Left lobe of liver (tissue), 2 donors: ENCODE results near the gene YPEL5. TPM values are rescaled to one million over a fixed set of nuclear protein-coding genes. Genes with fewer than 3 reads are reported as not detected.
"Not testable (repeated sequence)": the region's sequence is repeated elsewhere in the genome, so short reads cannot be mapped to it uniquely, and the experiment has no call there.

ENCODE experiments used
- ATAC-seq: fragments of 200-7000 bp; cut with Tn5 transposase; one replicate; pipeline ENCODE4 v1.9.1; 2020; ENCODE audit warnings: mild to moderate bottlenecking, moderate library complexity
- DNase-seq: peaks from one replicate; pipeline ENCODE4 v3.0.0-alpha.2; 2020; ENCODE audit warnings: low spot score
- total RNA-seq: library from RNA; stranded (reverse); gene quantifications from one replicate; pipeline ENCODE4 v1.2.1, GENCODE V29; 2021
- donor health status: DM: no; HTN: no; CAD: no; lungs with moderate emphysema.
- donor health status: DM: no; HTN: yes; CAD: no.

The YPEL5 gene
- total RNA-seq, 1 donor from 2014 or later: 33.5 TPM

DNA sequence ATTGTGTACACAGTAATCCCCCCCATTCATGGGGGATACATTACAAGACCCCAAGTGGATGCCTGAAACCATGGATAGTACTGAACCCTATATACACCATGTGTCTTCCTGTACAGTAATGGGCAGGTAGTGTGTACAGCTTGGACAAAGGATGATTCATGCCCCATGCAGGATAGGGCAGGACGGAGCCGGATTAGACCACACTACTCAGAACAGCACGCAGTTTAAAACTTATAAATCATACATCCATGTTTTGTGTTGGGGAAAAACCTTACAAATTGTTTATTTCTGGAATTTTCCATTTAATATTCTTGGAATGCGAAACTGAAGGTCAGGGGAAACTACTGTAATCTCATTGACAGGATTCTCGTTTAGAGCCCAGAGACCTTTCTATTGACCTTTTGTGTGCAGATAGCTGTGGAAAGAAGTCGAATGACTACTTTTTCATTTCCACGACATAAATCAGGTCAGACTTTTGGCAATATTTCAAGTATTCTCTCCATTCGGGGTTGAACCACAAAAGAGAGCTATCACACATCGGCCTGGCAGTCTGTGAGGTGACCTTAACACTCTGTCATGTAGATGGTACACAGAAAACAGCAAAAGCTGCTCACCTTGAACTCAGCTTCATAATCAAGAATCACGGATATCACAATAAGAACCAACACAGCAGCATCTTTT lies 9.9 kb upstream of the YPEL5 start:
- no peak for ATAC-seq
- DNase-seq: no peak

DNA sequence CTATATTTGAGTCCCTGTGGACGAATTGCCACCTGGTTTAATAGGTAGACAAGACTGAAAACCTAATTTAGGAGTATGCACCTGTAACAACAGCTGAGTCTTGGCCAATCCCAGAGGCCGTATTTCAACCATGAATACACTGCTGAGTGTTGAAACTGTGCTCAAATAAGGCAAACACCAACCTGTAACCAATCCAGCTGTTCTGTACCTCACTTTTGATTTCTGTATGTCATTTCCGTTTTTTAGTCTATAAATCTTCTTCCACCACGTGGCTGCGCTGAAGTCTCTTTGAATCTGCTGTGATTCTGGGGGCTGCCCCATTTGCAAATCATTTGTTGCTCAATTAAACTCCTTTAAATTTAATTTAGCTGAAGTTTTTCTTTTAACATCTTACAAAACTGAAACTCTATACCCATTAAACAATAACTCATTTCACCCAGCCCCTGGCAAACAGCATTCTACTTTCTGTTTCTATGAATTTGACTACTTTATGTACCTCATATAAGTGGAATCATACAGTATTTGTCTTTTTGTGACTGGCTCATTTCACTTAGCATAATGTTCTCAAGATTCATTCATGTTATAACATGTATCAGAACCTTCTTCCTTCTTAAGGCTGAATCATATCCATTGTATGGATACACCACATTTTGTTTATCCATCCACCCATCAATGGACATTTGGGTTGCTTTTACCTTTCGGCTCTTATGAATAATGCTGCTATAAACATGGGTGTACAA lies 7.5 kb upstream of the YPEL5 start:
- DNase-seq (no peak), ATAC-seq (no peak)

DNA sequence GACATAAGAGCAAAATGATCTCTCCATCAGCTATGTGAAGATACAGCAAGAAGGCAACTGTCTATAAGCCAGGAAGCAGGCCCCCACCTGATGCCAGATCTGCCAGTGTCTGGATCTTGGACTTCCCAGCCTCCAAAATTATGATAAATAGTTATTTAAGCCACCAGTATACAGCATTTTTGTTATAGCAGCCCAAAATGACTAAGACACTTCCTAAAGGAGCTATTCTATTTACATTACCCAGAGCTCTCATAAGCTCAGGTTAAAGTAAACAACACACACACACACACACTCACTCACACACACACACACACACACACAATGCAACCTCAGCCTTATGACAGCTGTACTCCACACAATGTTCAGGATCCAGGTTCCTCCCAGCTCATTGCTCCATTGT lies 5.7 kb upstream of the YPEL5 start:
- DNase-seq (no peak), ATAC-seq (no peak)

DNA sequence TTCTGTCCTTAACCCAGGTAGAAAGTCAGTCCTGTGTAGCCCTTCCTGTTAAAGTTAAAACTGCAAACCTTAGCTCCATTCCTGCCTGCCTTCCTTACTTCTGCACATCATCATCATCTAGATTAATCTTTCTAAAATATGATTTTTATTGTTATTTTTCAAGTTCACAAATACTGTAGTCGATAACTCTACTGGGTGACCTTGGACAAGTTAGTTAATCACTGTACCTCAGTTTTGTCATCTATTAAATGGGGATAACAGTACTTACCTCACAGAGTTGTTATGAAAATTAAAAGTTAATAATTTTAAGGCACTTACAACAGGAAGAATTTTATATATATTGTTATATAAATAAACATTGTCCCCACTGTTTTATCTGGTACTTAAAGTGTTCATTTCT lies 2.5 kb upstream of the YPEL5 start:
- ATAC-seq (no peak), DNase-seq (no peak)

DNA sequence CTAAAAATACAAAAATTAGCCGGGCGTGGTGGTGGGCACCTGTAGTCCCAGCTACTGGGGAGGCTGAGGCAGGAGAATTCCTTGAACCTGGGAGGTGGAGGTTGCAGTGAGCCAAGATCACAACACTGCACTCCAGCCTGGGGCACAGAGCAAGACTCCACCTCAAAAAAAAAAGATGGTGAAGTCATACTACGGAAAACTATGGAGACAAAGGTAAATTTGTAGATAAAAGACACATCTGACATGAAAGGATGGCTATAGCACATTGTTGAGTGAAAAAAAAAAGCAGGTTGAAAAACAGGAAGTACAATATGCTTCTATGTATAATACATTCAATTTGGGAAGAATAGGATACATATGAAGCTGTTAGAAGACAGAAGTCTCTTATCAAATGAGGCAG lies 1.9 kb upstream of the YPEL5 start:
- not testable (repeated sequence) for ATAC-seq, DNase-seq

DNA sequence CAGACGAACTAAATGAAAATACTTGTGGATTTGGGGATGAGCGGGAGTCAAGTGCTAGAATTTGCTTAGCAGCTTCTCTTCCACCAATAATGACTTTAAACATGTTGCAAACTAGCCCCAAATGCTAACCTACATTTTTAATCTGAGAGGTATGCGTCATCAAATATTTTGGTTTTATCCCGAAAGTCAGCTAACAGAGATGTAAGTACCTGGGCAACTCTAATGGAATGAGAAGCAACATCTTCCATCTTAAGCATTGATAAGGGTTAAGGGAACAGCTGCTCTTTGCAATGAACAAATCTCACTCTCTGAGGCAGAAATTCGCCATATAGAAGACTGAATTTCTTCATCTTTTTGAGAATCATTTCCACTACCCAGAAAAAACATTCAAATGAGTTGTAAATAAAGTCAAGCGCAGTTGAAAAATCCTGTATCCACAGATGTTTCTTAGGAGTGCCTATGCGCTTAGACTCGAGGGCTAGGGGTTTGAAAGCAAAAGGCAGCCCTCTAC lies 926 bp upstream of the YPEL5 start:
- no peak for ATAC-seq
- no peak for DNase-seq

DNA sequence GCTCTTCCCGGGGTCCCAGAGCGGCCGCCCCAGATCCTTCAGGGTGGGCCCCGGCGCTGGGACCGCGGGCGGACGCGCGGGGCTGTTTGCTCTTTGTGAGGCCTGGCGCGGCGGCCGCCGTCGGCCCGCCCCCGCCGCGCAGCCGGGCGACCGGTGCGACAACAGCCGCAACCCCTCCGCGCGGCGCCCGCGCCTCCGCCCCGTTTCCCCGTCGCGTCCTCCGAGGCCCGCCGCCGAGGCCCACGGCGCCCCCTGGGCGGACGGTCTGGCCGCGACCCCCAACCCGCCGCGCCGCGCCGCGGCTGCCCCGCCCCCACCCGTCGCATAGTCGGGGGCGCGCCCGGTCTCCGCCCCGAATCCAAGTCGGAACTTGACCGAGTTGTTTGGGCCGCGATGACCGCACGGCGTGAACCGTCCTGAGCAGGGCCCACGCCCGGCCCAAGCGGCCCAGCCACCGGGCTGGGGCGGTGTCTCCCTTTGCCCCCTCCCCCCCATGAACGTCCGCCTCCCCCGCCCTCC lies 448 bp downstream of the YPEL5 start:
- ATAC-seq: peak; percentile 32
- no peak for DNase-seq

DNA sequence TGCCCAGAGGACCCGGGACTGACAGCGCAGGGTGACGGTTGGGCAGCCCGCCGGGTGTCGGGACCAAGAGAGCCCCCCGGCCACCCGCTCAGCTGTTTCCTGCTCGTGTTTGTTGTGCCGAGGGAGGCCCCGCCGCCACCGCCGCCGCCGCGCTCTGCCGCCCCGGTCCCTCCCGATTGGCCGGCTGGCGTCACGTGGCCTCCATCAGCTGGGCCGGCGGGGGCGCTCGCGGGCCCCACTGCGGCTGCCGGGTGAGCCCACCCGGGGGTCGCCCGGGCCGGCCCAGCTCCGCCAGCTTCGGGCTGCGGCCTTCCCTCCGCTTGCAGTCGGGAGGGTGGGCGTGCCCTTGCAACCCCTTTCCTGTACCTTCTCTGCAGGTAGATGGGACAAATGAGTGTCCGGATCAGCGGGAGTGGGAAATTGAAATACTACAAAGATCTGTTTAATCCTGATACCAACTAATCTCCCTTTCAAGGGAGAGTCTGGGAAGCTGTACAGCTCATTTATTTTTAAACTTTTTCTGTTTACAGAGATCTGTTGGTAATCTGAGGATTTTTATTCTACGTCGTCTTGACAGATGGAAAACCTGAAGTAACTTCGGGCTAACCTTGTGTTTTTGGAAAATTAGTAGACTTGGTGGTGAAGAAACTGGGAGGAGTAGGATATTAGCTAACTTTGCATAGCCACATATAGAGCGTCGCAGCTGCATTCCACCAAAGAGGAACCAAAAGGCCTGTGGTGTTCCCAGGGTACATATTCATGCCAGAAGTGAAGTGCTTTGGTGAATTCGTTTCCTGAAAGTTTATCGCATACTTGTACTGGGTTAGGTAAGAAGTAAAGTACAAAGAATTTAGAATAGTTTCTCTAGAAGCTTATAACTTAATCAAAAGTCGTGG lies 1.2 kb downstream of the YPEL5 start:
- peak; percentile 83 for DNase-seq
- ATAC-seq: peak; percentile 55

DNA sequence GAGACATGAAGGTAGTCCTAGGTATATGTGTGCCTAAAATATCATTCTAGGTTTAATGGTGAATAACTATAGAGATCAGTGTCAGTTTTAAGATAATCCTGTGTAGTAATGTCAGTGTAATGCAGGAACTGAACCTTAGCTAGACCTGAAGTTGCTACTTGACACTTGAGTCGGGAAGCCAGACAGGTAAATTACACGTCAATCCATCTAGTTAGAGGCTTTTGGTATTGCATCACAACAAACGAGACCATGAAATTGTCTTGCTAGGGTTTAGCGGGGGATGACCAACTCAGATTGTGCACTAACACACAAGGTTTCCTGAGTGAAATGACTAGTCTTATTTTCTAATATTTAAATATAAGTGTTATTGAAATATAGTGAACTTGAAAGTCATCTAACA lies 2.0 kb downstream of the YPEL5 start:
- ATAC-seq: no peak
- no peak for DNase-seq

DNA sequence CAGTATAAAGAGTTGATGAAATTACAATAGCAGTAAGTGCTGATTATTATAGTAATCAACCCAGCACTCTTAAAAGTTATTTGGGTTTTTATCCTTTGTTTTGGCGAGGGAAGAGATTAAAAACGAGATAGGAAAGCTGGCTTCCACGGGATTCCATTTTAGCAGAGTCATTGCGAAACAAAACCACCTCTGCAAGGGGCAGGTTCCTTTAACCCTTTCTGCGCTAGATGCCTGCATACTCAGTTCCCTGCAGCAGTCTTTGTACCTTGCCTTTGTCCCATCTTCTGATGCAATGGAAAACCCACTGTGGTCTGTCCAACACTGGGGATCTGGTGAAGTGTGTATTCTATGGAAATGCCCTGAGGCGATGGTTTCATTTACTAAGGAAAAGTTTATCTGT lies 2.7 kb downstream of the YPEL5 start:
- DNase-seq: no peak
- no peak for ATAC-seq

DNA sequence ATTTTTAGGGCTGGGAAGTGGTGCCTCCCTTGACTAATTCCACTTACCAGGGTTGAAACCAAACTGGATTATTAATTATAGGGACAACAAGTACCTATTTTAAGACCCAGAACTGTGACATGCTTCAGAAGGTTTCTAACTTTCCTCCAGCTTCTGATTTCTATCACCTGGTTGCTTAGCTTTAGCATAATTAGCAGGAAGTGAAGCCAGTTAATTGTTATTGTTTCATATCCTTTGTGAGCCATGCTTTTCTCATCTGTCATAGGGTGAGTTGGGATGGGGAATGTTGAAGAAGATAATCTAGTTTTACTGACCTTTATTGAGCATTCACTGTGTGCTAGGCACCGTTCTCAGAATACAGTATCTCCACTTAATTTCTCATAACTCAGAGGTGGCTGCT lies 3.2 kb downstream of the YPEL5 start:
- DNase-seq (no peak), ATAC-seq (no peak)

DNA sequence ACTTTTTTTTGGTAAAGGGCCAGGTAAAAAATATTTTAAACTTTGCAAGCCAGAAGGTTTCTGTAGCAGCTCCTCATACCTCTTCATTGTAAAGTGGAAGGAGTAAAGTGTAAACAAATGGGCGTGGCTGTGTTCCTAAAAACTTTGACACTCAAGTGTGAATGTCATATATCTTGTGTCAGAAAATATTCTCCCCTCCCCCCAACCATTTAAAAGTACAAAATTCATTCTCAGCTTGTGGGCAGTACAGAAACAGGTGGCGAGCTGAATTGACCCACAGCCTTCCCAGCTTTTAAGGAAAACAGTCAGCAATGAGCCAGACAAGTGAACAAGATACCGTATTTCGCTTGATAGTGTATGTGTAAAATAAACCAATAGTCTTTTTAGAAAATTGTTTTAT lies 4.0 kb downstream of the YPEL5 start:
- ATAC-seq (no peak), DNase-seq (no peak)

DNA sequence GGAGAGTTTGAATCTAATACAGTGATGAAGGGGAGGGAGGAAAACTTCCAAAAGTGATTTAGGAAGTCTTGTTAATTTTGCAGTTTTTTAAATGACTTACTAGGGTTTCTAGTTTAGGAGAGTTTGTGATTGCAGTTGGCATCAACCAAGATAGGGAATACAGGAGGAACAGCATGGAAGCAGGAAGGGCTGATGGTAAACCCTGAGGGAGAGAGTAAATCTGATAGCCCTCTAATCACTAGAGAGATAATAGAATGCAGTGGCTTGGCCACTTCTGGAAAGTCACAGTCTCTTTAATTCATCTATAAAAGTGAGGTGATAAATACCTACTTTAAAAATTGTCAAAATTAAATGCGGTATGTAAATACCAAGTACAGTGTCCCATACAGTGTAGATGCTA lies 5.6 kb downstream of the YPEL5 start:
- ATAC-seq (no peak), DNase-seq (no peak)

DNA sequence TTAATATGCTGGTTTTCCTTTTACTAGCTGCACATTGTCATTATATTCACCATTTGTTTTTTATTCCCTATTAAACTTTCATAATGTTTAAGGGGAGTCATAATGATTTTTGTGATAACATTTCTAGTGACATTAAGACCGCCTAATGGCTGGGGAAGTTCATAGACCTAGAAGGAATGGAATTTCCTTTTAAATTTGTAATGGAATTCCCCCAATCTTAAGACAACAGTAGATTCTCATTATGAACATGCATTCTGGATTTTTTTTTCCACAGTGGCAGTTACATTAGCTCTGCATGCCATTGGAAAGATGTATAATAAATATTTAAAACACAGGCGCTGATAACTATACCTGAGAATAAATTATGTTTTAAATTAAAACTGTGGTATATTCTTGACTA lies 8.4 kb downstream of the YPEL5 start:
- no peak for ATAC-seq

DNA sequence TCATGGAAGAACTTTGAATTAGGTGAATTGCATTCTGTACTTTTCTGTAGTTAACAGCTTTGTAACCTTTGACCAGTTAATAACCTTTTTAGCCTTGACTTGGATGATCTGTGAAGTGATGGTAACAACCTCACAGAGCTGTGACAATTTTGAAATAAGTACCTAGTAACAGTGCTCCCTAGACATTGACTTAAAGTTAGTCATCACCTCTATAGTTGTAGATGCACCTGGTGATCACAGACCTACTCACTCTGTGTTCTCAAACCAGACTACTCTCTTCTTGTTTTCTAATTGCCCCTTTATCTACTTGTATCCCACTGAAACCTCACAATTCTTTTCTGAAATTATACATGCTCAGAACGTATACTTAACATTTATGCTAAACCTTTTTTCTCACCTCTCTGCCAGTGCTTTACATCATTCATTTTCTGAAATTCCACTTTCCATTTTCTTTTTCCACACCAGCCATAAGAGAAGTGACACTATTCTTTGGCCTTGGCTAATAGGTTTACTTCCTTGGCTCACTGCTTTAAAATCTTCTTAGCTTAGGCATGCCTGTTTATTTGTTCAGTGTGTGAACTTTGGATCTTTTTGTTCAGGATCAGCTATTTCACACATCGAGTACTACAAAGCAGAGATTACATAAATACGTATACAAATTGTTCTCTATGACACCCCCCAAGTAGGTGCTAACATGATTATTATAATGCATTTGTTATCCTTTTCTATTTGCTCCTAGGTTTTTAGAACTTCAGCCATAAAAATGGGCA lies 9.3 kb downstream of the YPEL5 start:
- peak; percentile 53 for ATAC-seq
- DNase-seq: no peak

More for the DNA sequence above, 8.4 kb downstream of the YPEL5 start:
- no peak for DNase-seq

DNA sequence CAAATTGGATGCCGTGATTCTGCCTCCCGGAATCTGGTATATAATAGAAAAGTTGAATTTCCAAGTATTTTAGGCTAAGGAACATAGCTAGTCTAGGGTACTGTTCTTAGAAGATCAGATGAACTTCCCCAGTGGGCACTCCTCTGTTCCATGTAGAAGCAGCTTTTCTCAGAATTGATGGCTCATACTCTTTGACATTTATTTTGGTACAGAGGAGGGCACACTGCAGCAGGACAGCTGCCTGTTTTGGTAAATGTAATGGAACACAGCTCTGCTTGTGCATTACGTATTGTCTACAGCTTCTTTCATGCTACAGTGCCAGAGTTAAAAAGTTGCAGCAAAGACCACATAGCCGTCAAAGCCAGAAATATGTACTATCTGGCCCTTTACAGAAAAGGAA lies 10.8 kb downstream of the YPEL5 start:
- DNase-seq (no peak), ATAC-seq (no peak)

DNA sequence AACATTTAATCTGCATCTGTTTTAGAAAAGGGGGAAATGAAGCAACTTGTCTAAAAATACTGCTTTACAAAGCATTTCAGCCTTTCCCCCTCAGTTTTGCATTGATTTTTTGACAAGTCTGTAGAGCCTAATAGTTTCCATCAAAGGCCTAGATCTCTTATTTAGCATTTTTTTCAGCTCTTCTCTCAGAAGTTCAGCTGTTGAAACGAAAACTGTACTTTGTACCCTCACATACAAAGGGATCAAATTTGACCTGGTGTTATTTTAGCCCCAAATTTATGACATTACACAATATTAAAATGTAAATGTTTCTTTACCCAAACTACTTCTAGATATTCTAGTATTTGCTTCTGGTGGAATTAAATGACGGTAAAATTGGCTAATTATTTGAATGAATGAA lies 13.0 kb downstream of the YPEL5 start:
- ATAC-seq (peak; percentile 60), DNase-seq (no peak)

DNA sequence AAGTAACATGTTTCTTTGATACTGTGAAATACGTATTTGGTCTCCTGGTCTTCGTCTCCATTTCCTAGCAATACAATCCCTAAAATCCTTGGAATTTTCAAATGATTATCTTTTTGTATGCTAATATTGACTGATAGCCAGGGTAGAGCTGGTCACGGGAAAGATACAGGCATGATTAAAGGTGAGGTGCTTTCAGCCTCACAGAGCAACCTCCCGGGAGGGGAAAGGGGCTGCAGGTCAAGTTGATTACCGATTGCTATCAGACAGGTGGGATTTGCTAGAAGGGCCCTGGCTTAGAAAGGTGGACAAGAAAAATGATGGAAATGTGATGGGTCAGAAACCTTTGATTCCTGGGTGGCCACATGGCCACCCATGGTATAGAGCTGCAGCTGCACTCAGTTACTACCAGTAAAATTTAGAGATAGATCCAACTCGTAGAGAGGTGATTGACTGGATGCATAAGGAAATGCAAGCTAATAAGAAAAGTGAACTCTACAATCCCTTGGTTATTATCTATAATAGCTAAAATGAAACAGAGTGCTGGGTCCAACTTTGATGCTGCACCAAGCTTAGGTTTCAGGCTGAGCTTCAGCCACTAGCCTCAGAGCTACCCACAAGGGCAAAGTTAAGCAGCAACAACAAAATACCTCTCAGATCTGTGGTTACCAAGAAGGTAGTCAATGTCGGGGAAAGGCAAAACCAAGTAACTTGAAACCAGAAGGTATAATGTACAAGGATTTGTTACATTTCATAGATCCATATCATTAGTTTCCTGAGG lies 15.3 kb downstream of the YPEL5 start:
- ATAC-seq: no peak
- no peak for DNase-seq

DNA sequence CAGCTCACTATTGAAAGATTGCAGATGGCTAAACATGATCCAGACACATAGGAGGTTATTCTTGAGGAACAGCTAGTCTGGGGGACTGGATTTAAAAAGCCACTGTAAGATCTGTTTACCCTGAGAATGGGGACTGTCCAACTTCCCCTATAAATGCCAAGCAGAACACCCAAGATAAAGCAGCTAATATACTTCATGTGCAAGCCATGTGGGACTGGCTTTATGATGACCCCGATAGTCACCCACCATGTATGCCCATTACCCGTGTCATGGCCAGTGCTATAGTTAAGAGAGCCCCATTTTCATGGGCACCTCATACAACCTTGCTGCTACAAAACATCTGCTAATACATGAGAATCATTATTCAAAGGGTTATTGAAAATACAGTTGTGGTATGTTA lies 16.0 kb downstream of the YPEL5 start:
- no peak for DNase-seq
- no peak for ATAC-seq
